ENCODE data around the gene CTNNA1.

CTNNA1 gene

GRCh38 chr5:138869763-138870500 is 116.7 kb downstream of the CTNNA1 start:
- no peak for DNase-seq

- DNase-seq: no peak
Observed at GRCh38 chr5:138870611-138871010, 117.4 kb downstream of the CTNNA1 start.

- DNase-seq: no peak
Observed at GRCh38 chr5:138872841-138873465, 119.7 kb downstream of the CTNNA1 start.

- no peak for DNase-seq
Observed at GRCh38 chr5:138873466-138874221, 120.4 kb downstream of the CTNNA1 start.

GRCh38 chr5:138874241-138874640 is 121.0 kb downstream of the CTNNA1 start:
- DNase-seq: no peak

- DNase-seq: no peak
Observed at GRCh38 chr5:138874771-138875551, 121.7 kb downstream of the CTNNA1 start, which contains the start of gene LRRTM2. Gene LRRTM2 (minus strand): TSS chr5:138875335. CDS start chr5:138874911, 424 bp downstream.

GRCh38 chr5:138875552-138875875 is 122.3 kb downstream of the CTNNA1 start:
- DNase-seq: no peak

- no peak for DNase-seq
Observed at GRCh38 chr5:138875946-138876345, 122.7 kb downstream of the CTNNA1 start.

- DNase-seq: no peak
Observed at GRCh38 chr5:138876811-138877210, 123.6 kb downstream of the CTNNA1 start.

- DNase-seq: no peak
Observed at GRCh38 chr5:138878437-138879235, 125.4 kb downstream of the CTNNA1 start.

GRCh38 chr5:138883211-138883610 is 130.0 kb downstream of the CTNNA1 start:
- DNase-seq: no peak

GRCh38 chr5:138884094-138884493 is 130.9 kb downstream of the CTNNA1 start:
- DNase-seq: no peak

GRCh38 chr5:138884554-138884953 is 131.3 kb downstream of the CTNNA1 start:
- DNase-seq: no peak

- no peak for DNase-seq
Observed at GRCh38 chr5:138889994-138890393, 136.8 kb downstream of the CTNNA1 start.

- no peak for DNase-seq
Observed at GRCh38 chr5:138890644-138891043, 137.4 kb downstream of the CTNNA1 start.

- no peak for DNase-seq
Observed at GRCh38 chr5:138895918-138896317, 142.7 kb downstream of the CTNNA1 start.

GRCh38 chr5:138898299-138898698 is 145.1 kb downstream of the CTNNA1 start:
- no peak for DNase-seq

- DNase-seq: no peak
Observed at GRCh38 chr5:138898742-138899141, 145.5 kb downstream of the CTNNA1 start.

GRCh38 chr5:138900281-138900965 is 147.2 kb downstream of the CTNNA1 start:
- DNase-seq: no peak

GRCh38 chr5:138901716-138902115 is 148.5 kb downstream of the CTNNA1 start:
- no peak for DNase-seq

- no peak for DNase-seq
Observed at GRCh38 chr5:138903130-138903775, 150.0 kb downstream of the CTNNA1 start.
